ENCODE results near the gene PSMD7. TPM values are rescaled to one million over a fixed set of nuclear protein-coding genes. Genes with fewer than 3 reads are reported as not detected.

PSMD7 gene
- total RNA-seq (2014; rRNA removed; shearing (Covaris generic)) (131 and 165 TPM in 2 replicates), polyA plus RNA-seq (2016; fragmentation: Nextera tagmentation; extraction: Ambion mirVana) (105 and 116 TPM in 2 replicates)
- long read RNA-seq, transcript PSMD7-201 (7 exons, 1,670 nt) = major isoform, 261 of 278 reads
- long read RNA-seq, partial matches to known transcripts = 2 of 278 reads
- long read RNA-seq, other reads (novel, unspliced or antisense) = 12 of 278 reads

DNA sequence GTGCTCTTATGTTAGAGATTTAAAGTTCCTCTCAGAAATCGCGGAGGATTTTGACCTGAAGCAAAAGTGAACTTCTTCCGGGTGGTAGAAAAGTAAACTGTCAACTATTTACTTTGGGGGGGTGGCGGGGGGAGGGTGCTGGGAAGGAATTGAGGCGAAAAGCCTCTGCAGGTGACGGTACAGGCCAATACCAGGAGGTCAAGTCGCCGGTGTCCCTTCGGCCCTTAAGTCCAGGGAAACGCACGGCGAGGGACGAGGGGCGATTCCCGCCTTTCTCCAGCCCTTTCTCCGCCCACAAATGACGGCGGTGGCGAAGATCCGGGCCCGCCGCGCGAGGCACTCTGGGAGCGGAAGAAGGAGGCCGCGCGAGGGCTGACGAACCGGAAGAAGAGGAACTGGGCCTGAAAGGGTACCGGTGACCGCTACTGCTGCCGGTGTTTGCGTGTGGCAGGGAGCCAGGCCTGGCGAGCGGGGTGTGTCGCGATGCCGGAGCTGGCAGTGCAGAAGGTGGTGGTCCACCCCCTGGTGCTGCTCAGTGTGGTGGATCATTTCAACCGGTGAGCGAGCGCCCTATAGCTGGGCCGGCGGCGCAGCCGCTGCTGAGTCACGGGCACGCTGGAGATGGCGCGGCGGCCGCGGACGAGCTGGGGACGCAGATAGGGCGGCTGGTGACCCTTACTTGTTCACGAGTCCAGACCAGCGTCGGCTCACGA, at the start of gene PSMD7:
Gene PSMD7, plus strand, starts transcription at position 383 of the 713 bp plus-strand sequence. Its CDS starts 101 bp downstream, at position 484.
- 0 out of 2 replicates have a peak, but pooled peaks cover 6% of the 10 kb centered on the region for H3F3A ChIP-seq (replicated peaks; ENCODE audit: low read depth)
- H4K20me1 ChIP-seq (replicated peaks; ENCODE audit: insufficient read depth) = peaks cover 26% of the 10 kb centered on the region
- H2AFZ ChIP-seq = peak within 1 kb of the TSS; percentile 38
- peaks cover 44% of the 10 kb centered on the region for H3K36me3 Mint-ChIP-seq (ENCODE audit: low read depth)
- DNase-seq (ENCODE audit: low spot score) = peak; percentile 96
- no peaks in the 10 kb centered on the region for H3K9me2 ChIP-seq (ENCODE audit: insufficient read depth)
- peak within 1 kb of the TSS; percentile 96 for H3K4me3 ChIP-seq
- H3K27ac Mint-ChIP-seq = peak within 1 kb of the TSS; percentile 99
- ATAC-seq = peak; percentile 96
- H3K27me3 Mint-ChIP-seq (ENCODE audit: insufficient read depth, low read depth, poor library complexity) = peaks cover 2% of the 10 kb centered on the region
- peaks cover 7% of the 10 kb centered on the region; the same call in 2 of the 3 replicates for H3K4me1 Mint-ChIP-seq
- H3K4me1 ChIP-seq (ENCODE audit: insufficient read depth) = peaks cover 7% of the 10 kb centered on the region
- H3K27me3 ChIP-seq (ENCODE audit: insufficient read depth) = no peaks in the 10 kb centered on the region
- peaks cover 9% of the 10 kb centered on the region; the same call in 2 of the 3 replicates for H3K9me3 Mint-ChIP-seq
- H3K36me3 ChIP-seq (ENCODE audit: insufficient read depth) = peaks cover 23% of the 10 kb centered on the region
- H3K27ac ChIP-seq (ENCODE audit: low read depth) = peak within 1 kb of the TSS; percentile 85
- H3K4me3 Mint-ChIP-seq = peak within 1 kb of the TSS; percentile 77
- TF ChIP-seq, protein P1, sequence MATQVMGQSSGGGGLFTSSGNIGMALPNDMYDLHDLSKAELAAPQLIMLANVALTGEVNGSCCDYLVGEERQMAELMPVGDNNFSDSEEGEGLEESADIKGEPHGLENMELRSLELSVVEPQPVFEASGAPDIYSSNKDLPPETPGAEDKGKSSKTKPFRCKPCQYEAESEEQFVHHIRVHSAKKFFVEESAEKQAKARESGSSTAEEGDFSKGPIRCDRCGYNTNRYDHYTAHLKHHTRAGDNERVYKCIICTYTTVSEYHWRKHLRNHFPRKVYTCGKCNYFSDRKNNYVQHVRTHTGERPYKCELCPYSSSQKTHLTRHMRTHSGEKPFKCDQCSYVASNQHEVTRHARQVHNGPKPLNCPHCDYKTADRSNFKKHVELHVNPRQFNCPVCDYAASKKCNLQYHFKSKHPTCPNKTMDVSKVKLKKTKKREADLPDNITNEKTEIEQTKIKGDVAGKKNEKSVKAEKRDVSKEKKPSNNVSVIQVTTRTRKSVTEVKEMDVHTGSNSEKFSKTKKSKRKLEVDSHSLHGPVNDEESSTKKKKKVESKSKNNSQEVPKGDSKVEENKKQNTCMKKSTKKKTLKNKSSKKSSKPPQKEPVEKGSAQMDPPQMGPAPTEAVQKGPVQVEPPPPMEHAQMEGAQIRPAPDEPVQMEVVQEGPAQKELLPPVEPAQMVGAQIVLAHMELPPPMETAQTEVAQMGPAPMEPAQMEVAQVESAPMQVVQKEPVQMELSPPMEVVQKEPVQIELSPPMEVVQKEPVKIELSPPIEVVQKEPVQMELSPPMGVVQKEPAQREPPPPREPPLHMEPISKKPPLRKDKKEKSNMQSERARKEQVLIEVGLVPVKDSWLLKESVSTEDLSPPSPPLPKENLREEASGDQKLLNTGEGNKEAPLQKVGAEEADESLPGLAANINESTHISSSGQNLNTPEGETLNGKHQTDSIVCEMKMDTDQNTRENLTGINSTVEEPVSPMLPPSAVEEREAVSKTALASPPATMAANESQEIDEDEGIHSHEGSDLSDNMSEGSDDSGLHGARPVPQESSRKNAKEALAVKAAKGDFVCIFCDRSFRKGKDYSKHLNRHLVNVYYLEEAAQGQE (IDR thresholded peaks at IDR 0.05; ENCODE audit: unreplicated experiment) = no peak
- TF ChIP-seq, protein P2, sequence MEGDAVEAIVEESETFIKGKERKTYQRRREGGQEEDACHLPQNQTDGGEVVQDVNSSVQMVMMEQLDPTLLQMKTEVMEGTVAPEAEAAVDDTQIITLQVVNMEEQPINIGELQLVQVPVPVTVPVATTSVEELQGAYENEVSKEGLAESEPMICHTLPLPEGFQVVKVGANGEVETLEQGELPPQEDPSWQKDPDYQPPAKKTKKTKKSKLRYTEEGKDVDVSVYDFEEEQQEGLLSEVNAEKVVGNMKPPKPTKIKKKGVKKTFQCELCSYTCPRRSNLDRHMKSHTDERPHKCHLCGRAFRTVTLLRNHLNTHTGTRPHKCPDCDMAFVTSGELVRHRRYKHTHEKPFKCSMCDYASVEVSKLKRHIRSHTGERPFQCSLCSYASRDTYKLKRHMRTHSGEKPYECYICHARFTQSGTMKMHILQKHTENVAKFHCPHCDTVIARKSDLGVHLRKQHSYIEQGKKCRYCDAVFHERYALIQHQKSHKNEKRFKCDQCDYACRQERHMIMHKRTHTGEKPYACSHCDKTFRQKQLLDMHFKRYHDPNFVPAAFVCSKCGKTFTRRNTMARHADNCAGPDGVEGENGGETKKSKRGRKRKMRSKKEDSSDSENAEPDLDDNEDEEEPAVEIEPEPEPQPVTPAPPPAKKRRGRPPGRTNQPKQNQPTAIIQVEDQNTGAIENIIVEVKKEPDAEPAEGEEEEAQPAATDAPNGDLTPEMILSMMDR (conservative IDR thresholded peaks at IDR 0.05; ENCODE audit: low read depth in 2 of 2) = no peak
- TF ChIP-seq, protein P3, sequence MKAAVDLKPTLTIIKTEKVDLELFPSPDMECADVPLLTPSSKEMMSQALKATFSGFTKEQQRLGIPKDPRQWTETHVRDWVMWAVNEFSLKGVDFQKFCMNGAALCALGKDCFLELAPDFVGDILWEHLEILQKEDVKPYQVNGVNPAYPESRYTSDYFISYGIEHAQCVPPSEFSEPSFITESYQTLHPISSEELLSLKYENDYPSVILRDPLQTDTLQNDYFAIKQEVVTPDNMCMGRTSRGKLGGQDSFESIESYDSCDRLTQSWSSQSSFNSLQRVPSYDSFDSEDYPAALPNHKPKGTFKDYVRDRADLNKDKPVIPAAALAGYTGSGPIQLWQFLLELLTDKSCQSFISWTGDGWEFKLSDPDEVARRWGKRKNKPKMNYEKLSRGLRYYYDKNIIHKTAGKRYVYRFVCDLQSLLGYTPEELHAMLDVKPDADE (IDR thresholded peaks at IDR 0.05) = peak; percentile 86
- peak; percentile 85 for TF ChIP-seq CREB1 (CRISPR knock-in tag; IDR thresholded peaks at IDR 0.05; ENCODE audit: low read depth)
- peak; percentile 91 for TF ChIP-seq POLR2AphosphoS5 (IDR thresholded peaks at IDR 0.05; ENCODE audit: low read depth)
- no peak for TF ChIP-seq EZH2phosphoT487 (IDR thresholded peaks at IDR 0.05; ENCODE audit: unreplicated experiment)
- peak within 1 kb of the TSS; percentile 81 for H3K4me2 ChIP-seq
- peaks cover 34% of the 10 kb centered on the region for H3K79me2 ChIP-seq (replicated peaks; ENCODE audit: insufficient read depth)

Data from GM23338 (cell line).